NB4 (cell line): ENCODE results near the gene CDHR4.
"Not testable (repeated sequence)": the region's sequence is repeated elsewhere in the genome, so short reads cannot be mapped to it uniquely, and the experiment has no call there.

ENCODE experiments used
- DNase-seq: peaks from one replicate; pipeline ENCODE4 v3.0.0; 2010; ENCODE audit warnings: low read depth
- H3K4me3 ChIP-seq: one replicate; pipeline ENCODE4 v1.5.1; 2011; ENCODE audit warnings: mild to moderate bottlenecking, low read depth, low read length, moderate library complexity
- MAX ChIP-seq: IDR thresholded peaks from 2 replicates; pipeline ENCODE4 v1.6.1; 2011; ENCODE audit warnings: low read depth, low read length
- MYC ChIP-seq: IDR thresholded peaks from 2 replicates; pipeline ENCODE4 v1.6.1; 2011; ENCODE audit warnings: low read depth, low read length
- POLR2A ChIP-seq: IDR thresholded peaks from 2 replicates; pipeline ENCODE4 v1.6.1; 2011; ENCODE audit warnings: mild to moderate bottlenecking; ENCODE audit not compliant: insufficient read length; ENCODE audit errors: extremely low read depth
- TF ChIP-seq, protein P1 (sequence below): IDR thresholded peaks from one replicate; pipeline ENCODE4 v1.5.1; 2012; ENCODE audit warnings: low read depth, low read length

The CDHR4 gene

DNA sequence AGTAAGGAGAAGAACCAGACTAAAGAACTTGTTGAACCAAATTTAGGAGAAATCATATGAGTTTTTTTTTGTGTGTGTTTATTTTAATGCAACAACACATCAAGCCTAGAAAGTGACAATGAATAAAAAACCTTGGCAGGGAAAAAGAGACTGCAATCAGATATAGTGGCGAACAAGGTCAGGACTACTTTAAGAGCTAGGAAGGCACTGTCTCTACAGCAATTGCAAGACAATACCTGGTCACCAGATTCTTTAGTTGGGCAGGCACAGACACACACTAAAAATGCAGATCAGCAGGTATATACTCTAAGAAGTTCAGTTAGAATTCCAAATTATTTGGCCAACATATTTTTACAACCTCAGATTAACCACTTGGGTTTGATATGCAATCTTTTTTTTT, 45.1 kb downstream of the CDHR4 start:
- no peak for DNase-seq
- no peak for TF ChIP-seq POLR2A
- TF ChIP-seq, protein P1, sequence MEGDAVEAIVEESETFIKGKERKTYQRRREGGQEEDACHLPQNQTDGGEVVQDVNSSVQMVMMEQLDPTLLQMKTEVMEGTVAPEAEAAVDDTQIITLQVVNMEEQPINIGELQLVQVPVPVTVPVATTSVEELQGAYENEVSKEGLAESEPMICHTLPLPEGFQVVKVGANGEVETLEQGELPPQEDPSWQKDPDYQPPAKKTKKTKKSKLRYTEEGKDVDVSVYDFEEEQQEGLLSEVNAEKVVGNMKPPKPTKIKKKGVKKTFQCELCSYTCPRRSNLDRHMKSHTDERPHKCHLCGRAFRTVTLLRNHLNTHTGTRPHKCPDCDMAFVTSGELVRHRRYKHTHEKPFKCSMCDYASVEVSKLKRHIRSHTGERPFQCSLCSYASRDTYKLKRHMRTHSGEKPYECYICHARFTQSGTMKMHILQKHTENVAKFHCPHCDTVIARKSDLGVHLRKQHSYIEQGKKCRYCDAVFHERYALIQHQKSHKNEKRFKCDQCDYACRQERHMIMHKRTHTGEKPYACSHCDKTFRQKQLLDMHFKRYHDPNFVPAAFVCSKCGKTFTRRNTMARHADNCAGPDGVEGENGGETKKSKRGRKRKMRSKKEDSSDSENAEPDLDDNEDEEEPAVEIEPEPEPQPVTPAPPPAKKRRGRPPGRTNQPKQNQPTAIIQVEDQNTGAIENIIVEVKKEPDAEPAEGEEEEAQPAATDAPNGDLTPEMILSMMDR: no peak
- TF ChIP-seq MAX: no peak
- no peak for TF ChIP-seq MYC
- H3K4me3 ChIP-seq: no peak overlapping the region

GRCh38 chr3:49751501-49751900, 48.2 kb downstream of the CDHR4 start:
- TF ChIP-seq, protein P1: no peak
- TF ChIP-seq POLR2A (no peak), MAX (no peak), MYC (no peak)
- DNase-seq: no peak
- H3K4me3 ChIP-seq: no peak overlapping the region

DNA sequence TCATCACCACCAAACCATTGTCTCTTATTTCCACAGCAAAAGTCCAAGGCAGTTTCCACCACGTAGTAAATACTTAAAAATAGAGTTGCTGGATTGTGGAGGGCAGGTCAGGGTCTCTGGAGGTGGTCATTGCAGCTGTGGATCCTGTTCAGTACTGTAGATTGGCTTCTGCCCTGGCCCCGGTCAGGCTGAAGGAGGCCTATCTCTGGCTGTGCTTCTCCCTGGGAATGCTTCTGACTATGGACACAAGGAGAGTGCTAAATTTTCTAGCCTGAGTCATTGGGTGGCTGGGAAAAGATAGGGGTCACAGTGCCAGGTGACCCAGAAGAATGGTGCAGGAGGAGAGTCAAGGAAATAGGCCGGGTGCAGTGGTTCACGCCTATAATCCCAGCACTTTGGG, 49.6 kb downstream of the CDHR4 start:
- no peak overlapping the region for H3K4me3 ChIP-seq
- no peak for TF ChIP-seq MYC
- no peak for TF ChIP-seq MAX
- TF ChIP-seq, protein P1: no peak
- no peak for TF ChIP-seq POLR2A
- DNase-seq: no peak

- not testable (repeated sequence) for DNase-seq, H3K4me3 ChIP-seq
These were observed 50.8 kb downstream of the CDHR4 start for GRCh38 chr3:49748874-49749273.

DNA sequence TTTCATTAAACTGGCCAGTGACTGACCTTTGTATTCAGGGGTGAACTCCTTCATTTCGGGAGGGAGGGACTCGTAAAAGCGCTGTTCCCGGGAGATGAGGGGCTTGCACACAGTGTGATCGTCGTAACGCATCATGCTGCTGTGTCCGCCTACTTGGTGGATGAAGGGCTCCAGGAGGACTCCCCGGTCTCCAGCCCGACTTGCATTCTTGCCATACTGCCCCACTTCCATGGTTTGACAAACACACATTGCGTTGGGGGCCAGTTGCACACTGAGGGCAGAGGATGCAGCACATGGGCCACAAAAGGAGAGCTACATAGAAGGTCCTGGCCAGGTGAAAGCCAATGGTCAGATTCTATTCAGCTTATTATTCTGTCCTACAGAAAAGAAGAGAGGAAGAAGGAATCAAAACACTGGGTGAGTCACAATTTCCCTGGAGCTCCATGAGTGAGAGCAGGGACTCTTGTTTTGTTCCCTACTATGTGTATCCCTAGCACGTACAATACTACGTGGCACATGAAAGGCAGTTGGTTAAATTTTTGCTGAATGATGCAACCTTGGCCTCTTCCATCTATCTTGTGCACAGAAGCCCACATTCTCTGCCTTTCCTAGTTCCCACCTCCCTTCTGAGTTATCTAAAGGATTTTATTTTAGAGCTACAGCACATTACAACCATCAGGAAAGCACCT, 51.7 kb downstream of the CDHR4 start:
- TF ChIP-seq, protein P1: no peak
- no peak for TF ChIP-seq MAX
- no peak for DNase-seq
- H3K4me3 ChIP-seq: no peak overlapping the region

- DNase-seq: no peak
- no peak overlapping the region for H3K4me3 ChIP-seq
- TF ChIP-seq POLR2A: no peak
- TF ChIP-seq, protein P1: no peak
- no peak for TF ChIP-seq MYC
- no peak for TF ChIP-seq MAX
These were observed 53.7 kb downstream of the CDHR4 start for GRCh38 chr3:49745986-49746385.
